Thyroid gland (tissue), 4 donors: Measurements from ENCODE around the gene ALDH7A1. TPM values are rescaled to one million over a fixed set of nuclear protein-coding genes. Genes with fewer than 3 reads are reported as not detected.
A peak's percentile ranks its signal among the peaks of the same experiment; 100 is the strongest.

Experiments
- DNase-seq, 2 donors: peaks; one replicate each; pipeline ENCODE4 v3.0.0-alpha.2; 2019
- H3K27ac ChIP-seq, 3 donors: fragments of 200-600 bp; sonication (generic); 1 replicate in 2 of 3; 2 replicates in 1 of 3; pipeline ENCODE4 v1.5.1; 2016 to 2019; ENCODE audit warnings: mild to moderate bottlenecking in 1 of 3, moderate library complexity in 1 of 3
- H3K27me3 ChIP-seq: fragments of 200-600 bp; sonication (generic); one replicate; pipeline ENCODE4 v1.5.1; 2019
- H3K36me3 ChIP-seq, 2 donors: fragments of 200-600 bp; sonication (generic); one replicate each; pipeline ENCODE4 v1.5.1; 2016 to 2019
- H3K4me1 ChIP-seq, 2 donors: fragments of 200-600 bp; sonication (generic); one replicate each; pipeline ENCODE4 v1.5.1; 2017 to 2019
- H3K4me3 ChIP-seq, 3 donors: fragments of 200-600 bp; sonication (generic); replicated peaks in 1 of 3; 1 replicate in 2 of 3; 2 replicates in 1 of 3; pipeline ENCODE4 v1.5.1; 2016; ENCODE audit warnings: mild to moderate bottlenecking in 1 of 3
- H3K9me3 ChIP-seq: fragments of 200-600 bp; sonication (generic); one replicate; pipeline ENCODE4 v1.5.1; 2017
- CTCF ChIP-seq, 6 experiments: fragments of 200-600 bp in 3 of 6; fragments of 450-650 bp in 3 of 6; sonication (generic) in 3 of 6; IDR thresholded peaks; one replicate each; pipeline ENCODE4 v1.5.1; 2016 to 2019; ENCODE audit warnings: antibody characterized with exemption in 6 of 6, mild to moderate bottlenecking in 2 of 6, inconsistent platforms in 1 of 6, moderate library complexity in 1 of 6
- POLR2A ChIP-seq, 2 donors: fragments of 450-650 bp; IDR thresholded peaks; one replicate each; pipeline ENCODE4 v1.6.1; 2017; ENCODE audit warnings: antibody characterized with exemption in 2 of 2, mild to moderate bottlenecking in 2 of 2, moderate library complexity in 1 of 2
- WGBS, 2 donors: methylation state at CpG; one replicate each; pipeline ENCODE4 v1.1.5; 2017; 5-methylcytosine and 5-hydroxymethylcytosine counted together
- intact Hi-C: fragments of 100-400 bp; cut with DNase I; formaldehyde crosslinking; loops from one replicate; pipeline ENCODE4 v1.15.1; 2023
- total RNA-seq, 4 donors: library from RNA; depleted of rRNA; stranded (reverse); fragments of >200 nt; gene quantifications; one replicate each; pipeline ENCODE4 v1.2.3, GENCODE V29; 2016

Gene ALDH7A1
- total RNA-seq, 4 donors from 2014 or later, result 25.3 to 57.3 (median 41.5) TPM

DNA sequence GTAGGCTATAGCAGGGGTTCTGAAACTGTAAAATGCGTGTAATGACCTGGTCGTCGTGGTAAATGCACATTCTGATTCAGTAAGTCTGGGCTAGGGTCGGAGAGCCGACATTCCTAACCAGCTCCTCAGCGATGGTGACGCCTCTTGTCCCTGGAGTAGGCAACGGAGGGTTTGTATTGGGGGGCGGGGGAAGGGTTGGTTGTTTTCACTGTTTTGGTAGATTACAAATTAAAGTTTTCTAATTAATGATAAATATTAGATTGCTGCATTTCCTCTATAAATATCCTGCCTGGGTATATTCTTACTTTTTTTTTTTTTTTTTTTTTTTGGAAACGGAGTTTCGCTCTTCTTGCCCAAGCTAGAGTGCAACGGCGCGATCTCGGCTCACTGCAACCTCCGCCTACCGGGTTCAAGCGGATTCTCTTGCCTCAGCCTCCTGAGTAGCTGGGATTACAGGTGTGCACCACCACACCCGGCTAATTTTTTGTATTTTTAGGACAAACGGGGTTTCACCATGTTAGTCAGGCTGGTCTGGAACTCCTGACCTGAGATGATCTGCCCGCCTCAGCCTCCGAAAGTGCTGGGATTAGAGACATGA, 566 bp upstream of the ALDH7A1 start:
- H3K27ac ChIP-seq, result peak overlapping the region in 1 of 3 donors; percentile 62
- peak overlapping the region in 1 of 3 donors; percentile 49 for H3K4me3 ChIP-seq
- H3K4me1 ChIP-seq, result peaks cover 9 to 12% of the 10 kb centered on the region in 2 donors
- peak in 1 of 2 donors; percentile 14 for DNase-seq
- H3K27me3 ChIP-seq, result no peaks in the 10 kb centered on the region
- 63% methylated on average over 22 of the region's 22 CpGs for WGBS, 2 donors
- no peaks in the 10 kb centered on the region for H3K36me3 ChIP-seq
- H3K9me3 ChIP-seq, result no peaks in the 10 kb centered on the region
- intact Hi-C loops, result loop anchor here (5.0 kb wide), 2 partner anchors 243 to 258 kb away; no protein-coding TSS in a partner anchor
- TF ChIP-seq POLR2A (IDR thresholded peaks at IDR 0.05), result no peak
- TF ChIP-seq CTCF (IDR thresholded peaks at IDR 0.05), result no peak

- Histone ChIP-seq H3K27ac (no peak overlapping the region), H3K4me3 (no peak overlapping the region), H3K4me1 (peaks cover 9 to 12% of the 10 kb centered on the region in 2 donors), H3K36me3 (no peaks in the 10 kb centered on the region), H3K27me3 (no peaks in the 10 kb centered on the region), H3K9me3 (no peaks in the 10 kb centered on the region)
- WGBS, 2 donors, result 93 to 94% methylated on average over 1 of the region's 1 CpG
- intact Hi-C loops, result no loop called here
- TF ChIP-seq CTCF (IDR thresholded peaks at IDR 0.05) (no peak), POLR2A (IDR thresholded peaks at IDR 0.05) (no peak)
- no peak for DNase-seq
Observed at GRCh38 chr5:126591549-126591948, 3.5 kb downstream of the ALDH7A1 start.

GRCh38 chr5:126589536-126590297, 5.3 kb downstream of the ALDH7A1 start:
- H3K9me3 ChIP-seq, result no peaks in the 10 kb centered on the region
- peaks cover 0 to under 1% of the 10 kb centered on the region in 2 donors for H3K36me3 ChIP-seq
- H3K4me3 ChIP-seq, result no peak overlapping the region
- H3K27me3 ChIP-seq, result no peaks in the 10 kb centered on the region
- TF ChIP-seq CTCF (IDR thresholded peaks at IDR 0.05) (no peak), POLR2A (IDR thresholded peaks at IDR 0.05) (no peak)
- WGBS, 2 donors, result 95 to 96% methylated on average over 12 to 28 of the region's 28 CpGs
- intact Hi-C loops, result no loop called here
- DNase-seq, result no peak
- H3K4me1 ChIP-seq, result peaks cover 9 to 12% of the 10 kb centered on the region in 2 donors
- H3K27ac ChIP-seq, result no peak overlapping the region

DNA sequence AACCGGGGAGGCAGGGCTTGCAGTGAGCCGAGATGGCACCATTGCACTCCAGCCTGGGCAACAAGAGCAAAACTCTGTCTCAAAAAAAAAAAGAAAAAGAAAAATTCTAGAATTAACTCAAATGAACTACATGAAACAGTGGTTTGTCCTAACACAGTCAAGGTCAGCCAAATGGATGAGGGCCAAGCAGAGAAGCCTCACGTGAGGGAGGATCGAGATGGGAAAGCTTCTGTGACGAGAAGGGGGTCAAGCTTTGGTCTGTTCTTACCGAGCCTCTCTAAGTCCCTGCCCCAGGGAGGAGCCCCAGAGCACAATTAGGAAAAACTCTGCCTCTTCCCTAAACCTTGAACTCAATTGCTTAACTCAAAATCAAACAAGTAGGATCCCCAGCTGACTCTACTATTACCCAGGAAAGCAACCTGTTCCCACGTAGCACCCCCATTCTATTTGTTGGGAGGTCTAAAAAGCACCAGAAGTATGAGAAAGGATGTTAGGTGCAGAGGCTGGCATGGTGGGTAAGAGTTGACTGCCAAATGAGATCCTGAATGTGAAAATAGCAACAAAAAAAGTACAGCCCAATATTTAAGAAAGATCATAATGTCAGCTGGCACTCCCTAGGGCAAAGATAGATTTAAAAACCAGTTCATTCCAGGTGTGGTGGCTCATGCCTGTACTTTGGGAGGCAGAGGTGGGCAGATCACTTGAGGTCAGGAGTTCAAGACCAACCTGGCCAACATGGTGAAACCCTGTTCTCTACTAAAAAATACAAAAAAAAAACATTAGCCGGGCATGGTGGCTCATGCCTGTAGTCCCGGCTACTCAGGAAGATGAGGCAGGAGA, 7.2 kb downstream of the ALDH7A1 start:
- Histone ChIP-seq H3K9me3 (no peaks in the 10 kb centered on the region), H3K4me3 (no peak overlapping the region), H3K4me1 (no peaks in the 10 kb centered on the region), H3K27ac (no peak overlapping the region), H3K36me3 (peaks cover 0 to 15% of the 10 kb centered on the region in 2 donors), H3K27me3 (no peaks in the 10 kb centered on the region)
- TF ChIP-seq POLR2A (IDR thresholded peaks at IDR 0.05) (no peak), CTCF (IDR thresholded peaks at IDR 0.05) (no peak)
- intact Hi-C loops, result no loop called here
- 80 to 82% methylated on average over 9 of the region's 9 CpGs for WGBS, 2 donors
- DNase-seq, result peak in 1 of 2 donors; percentile 21
